HepG2 (cell line): Measurements from ENCODE around the gene FPGS. TPM values are rescaled to one million over a fixed set of nuclear protein-coding genes. Genes with fewer than 3 reads are reported as not detected.
A peak's percentile ranks its signal among the peaks of the same experiment; 100 is the strongest.

Source experiments
- ARNT2 ChIP-seq: sonication (generic); formaldehyde crosslinking; IDR thresholded peaks from 2 replicates; pipeline ENCODE4 v1.8.0; 2022; ENCODE audit warnings: mild to moderate bottlenecking, low read depth, missing genetic modification reagents, moderate library complexity
- CHCHD3 ChIP-seq: sonication (generic); formaldehyde crosslinking; IDR thresholded peaks from 2 replicates; pipeline ENCODE4 v1.8.0; 2022; ENCODE audit warnings: mild to moderate bottlenecking, missing genetic modification reagents, moderate library complexity
- HMGA1 ChIP-seq: sonication (generic); formaldehyde crosslinking; conservative IDR thresholded peaks from 2 replicates; pipeline ENCODE4 v1.4.0; 2020; ENCODE audit warnings: missing genetic modification reagents
- HNF4A ChIP-seq: sonication (generic); formaldehyde crosslinking; IDR thresholded peaks from 2 replicates; pipeline ENCODE4 v1.4.0; 2020; ENCODE audit warnings: missing genetic modification reagents
- HNRNPLL ChIP-seq: fragments of 200-400 bp; formaldehyde crosslinking; IDR thresholded peaks from 2 replicates; pipeline ENCODE4 v1.6.1; 2017; ENCODE audit warnings: mild to moderate bottlenecking, low read depth, low read length; ENCODE audit not compliant: poor library complexity, severe bottlenecking
- HOXA7 ChIP-seq: sonication (generic); formaldehyde crosslinking; IDR thresholded peaks from 2 replicates; pipeline ENCODE4 v1.8.1; 2022; ENCODE audit warnings: mild to moderate bottlenecking, missing genetic modification reagents, moderate library complexity
- KMT2B ChIP-seq: IDR thresholded peaks from 2 replicates; pipeline ENCODE4 v1.6.1; 2016; ENCODE audit warnings: missing genetic modification reagents, missing compliant biosample characterization
- MED1 ChIP-seq: sonication (generic); formaldehyde crosslinking; IDR thresholded peaks from 2 replicates; pipeline ENCODE4 v1.4.0; 2020; ENCODE audit warnings: missing genetic modification reagents
- NAIF1 ChIP-seq: sonication (generic); formaldehyde crosslinking; IDR thresholded peaks from 2 replicates; pipeline ENCODE4 v1.5.0; 2020; ENCODE audit warnings: mild to moderate bottlenecking, missing genetic modification reagents, borderline replicate concordance
- NFE2L2 ChIP-seq: fragments of 150-350 bp; IDR thresholded peaks from 2 replicates; pipeline ENCODE4 v1.6.1; 2014; ENCODE audit warnings: low read length
- TMF1 ChIP-seq: sonication (generic); formaldehyde crosslinking; IDR thresholded peaks from 2 replicates; pipeline ENCODE4 v1.8.1; 2022; ENCODE audit warnings: low read depth, missing genetic modification reagents
- YEATS4 ChIP-seq: sonication (generic); formaldehyde crosslinking; IDR thresholded peaks from 2 replicates; pipeline ENCODE4 v1.4.0; 2020; ENCODE audit warnings: missing genetic modification reagents, borderline replicate concordance
- ZFY ChIP-seq: sonication (generic); formaldehyde crosslinking; IDR thresholded peaks from 2 replicates; pipeline ENCODE4 v1.4.0; 2020; ENCODE audit warnings: missing genetic modification reagents
- ZNF441 ChIP-seq: sonication (generic); formaldehyde crosslinking; IDR thresholded peaks from 2 replicates; pipeline ENCODE4 v1.7.0; 2021; ENCODE audit warnings: missing genetic modification reagents, borderline replicate concordance
- ZNF607 ChIP-seq: sonication (generic); formaldehyde crosslinking; IDR thresholded peaks from 2 replicates; pipeline ENCODE4 v1.5.1; 2020; ENCODE audit warnings: missing genetic modification reagents, mild to moderate bottlenecking, borderline replicate concordance
- ZNF772 ChIP-seq: sonication (generic); formaldehyde crosslinking; IDR thresholded peaks from 2 replicates; pipeline ENCODE4 v1.5.0; 2020; ENCODE audit warnings: mild to moderate bottlenecking, missing genetic modification reagents
- polyA plus RNA-seq, 8 experiments: library from polyadenylated mRNA; depleted of rRNA in 3 of 8; stranded (reverse) in 7 of 8; unstranded in 1 of 8; fragments of >200 nt; fragmentation: Illumina TruSeq in 4 of 8; extraction: Trizol in 4 of 8; gene quantifications; 2 replicates each; pipeline versions ENCODE4 v1.2.1 to v1.2.3, GENCODE V29; 2011 to 2016; ENCODE audit warnings: low read depth in 4 of 8, missing spikeins in 1 of 8, mixed read lengths in 1 of 8; ENCODE audit not compliant: insufficient read depth in 1 of 8
- total RNA-seq, 5 experiments: library from RNA; depleted of rRNA; stranded (reverse); fragments of >200 nt; fragmentation: Illumina TruSeq; extraction: Trizol; gene quantifications; 2 replicates each; pipeline ENCODE4 v1.2.3, GENCODE V29; 2016; ENCODE audit warnings: low read depth in 1 of 5
- TF ChIP-seq, protein P1 (sequence below): sonication (generic); IDR thresholded peaks from 2 replicates; pipeline ENCODE4 v1.6.1; 2016; ENCODE audit warnings: low read depth, borderline replicate concordance
- TF ChIP-seq, protein P2 (sequence below): sonication (generic); formaldehyde crosslinking; IDR thresholded peaks from 2 replicates; pipeline ENCODE4 v1.4.0; 2020; ENCODE audit warnings: missing genetic modification reagents, mild to moderate bottlenecking, borderline replicate concordance
- TF ChIP-seq, protein P3 (sequence below): sonication (generic); formaldehyde crosslinking; IDR thresholded peaks from 2 replicates; pipeline ENCODE4 v1.5.1; 2020; ENCODE audit warnings: missing genetic modification reagents, mild to moderate bottlenecking, borderline replicate concordance
- TF ChIP-seq, protein P4 (sequence below): sonication (generic); formaldehyde crosslinking; IDR thresholded peaks from 2 replicates; pipeline ENCODE4 v1.4.0; 2020; ENCODE audit warnings: mild to moderate bottlenecking, low read depth, missing genetic modification reagents
- TF ChIP-seq, protein P5 (sequence below): IDR thresholded peaks from 2 replicates; pipeline ENCODE4 v1.6.1; 2012; ENCODE audit warnings: inconsistent platforms

Gene FPGS
- total and polyA plus RNA-seq, 2 of the 13 experiments (the other 11 are each of a cell fraction or from before 2014, with no cell fraction given), result 35.6 to 36.8 TPM

DNA sequence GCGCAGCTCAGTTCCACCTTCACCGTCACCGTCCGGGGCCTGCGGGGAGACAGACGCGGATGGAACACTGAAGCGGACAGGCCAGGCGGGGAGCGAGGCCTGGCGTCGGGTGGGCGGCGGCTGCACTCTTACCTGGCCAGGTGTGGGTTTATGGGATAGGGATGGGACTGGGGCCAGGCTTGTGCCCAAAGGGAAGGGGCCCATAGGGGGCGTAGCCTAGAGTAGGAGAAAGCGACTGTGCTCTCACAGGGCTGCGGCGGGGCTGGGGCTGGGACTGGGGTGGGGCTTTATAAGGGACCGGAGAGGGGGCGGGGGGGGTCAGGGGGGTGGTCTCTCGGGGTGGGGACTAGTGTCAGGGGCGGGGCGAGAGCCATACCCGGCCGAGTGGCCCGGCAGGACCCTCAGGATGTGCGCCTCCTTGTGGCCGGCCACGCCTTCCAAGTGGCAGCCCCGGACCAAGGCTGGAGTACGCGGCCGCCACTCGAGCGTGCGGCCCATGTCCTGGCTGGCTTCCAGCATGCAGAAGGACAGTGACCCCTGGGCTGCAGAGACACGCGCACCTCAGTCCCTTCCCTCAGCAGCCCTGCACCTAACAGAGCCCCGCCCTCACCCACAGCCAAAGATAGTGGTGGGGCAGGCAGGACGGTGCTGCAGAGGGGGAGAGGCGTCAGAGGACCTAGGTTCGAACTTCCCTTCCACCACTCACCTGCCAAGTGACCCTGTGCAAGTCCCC is 22.8 kb downstream of the FPGS start (continued):
- TF ChIP-seq NAIF1 (CRISPR knock-in tag) (no peak), ZNF607 (CRISPR knock-in tag) (no peak), YEATS4 (CRISPR knock-in tag) (peak; percentile 63), KMT2B (CRISPR knock-in tag) (no peak), HNRNPLL (peak; percentile 30), ZFY (CRISPR knock-in tag) (peak; percentile 65), NFE2L2 (no peak), HMGA1 (CRISPR knock-in tag) (no peak), CHCHD3 (no peak), ARNT2 (CRISPR knock-in tag) (0 out of 2 replicates have a peak, but pooled peaks have one; percentile 33), ZNF441 (CRISPR knock-in tag) (peak; percentile 68; the same call in 1 of the 2 replicates), TMF1 (CRISPR knock-in tag) (no peak), HOXA7 (CRISPR knock-in tag) (no peak), HNF4A (CRISPR knock-in tag) (peak; percentile 50), MED1 (peak; percentile 69), ZNF772 (CRISPR knock-in tag) (peak; percentile 57; the same call in 1 of the 2 replicates)
- TF ChIP-seq, protein P1, sequence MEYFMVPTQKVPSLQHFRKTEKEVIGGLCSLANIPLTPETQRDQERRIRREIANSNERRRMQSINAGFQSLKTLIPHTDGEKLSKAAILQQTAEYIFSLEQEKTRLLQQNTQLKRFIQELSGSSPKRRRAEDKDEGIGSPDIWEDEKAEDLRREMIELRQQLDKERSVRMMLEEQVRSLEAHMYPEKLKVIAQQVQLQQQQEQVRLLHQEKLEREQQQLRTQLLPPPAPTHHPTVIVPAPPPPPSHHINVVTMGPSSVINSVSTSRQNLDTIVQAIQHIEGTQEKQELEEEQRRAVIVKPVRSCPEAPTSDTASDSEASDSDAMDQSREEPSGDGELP, result peak; percentile 13; the same call in 1 of the 2 replicates
- TF ChIP-seq, protein P2, sequence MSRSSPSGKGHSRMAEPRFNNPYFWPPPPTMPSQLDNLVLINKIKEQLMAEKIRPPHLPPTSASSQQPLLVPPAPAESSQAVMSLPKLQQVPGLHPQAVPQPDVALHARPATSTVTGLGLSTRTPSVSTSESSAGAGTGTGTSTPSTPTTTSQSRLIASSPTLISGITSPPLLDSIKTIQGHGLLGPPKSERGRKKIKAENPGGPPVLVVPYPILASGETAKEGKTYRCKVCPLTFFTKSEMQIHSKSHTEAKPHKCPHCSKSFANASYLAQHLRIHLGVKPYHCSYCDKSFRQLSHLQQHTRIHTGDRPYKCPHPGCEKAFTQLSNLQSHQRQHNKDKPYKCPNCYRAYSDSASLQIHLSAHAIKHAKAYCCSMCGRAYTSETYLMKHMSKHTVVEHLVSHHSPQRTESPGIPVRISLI, result peak; percentile 44
- TF ChIP-seq, protein P3, sequence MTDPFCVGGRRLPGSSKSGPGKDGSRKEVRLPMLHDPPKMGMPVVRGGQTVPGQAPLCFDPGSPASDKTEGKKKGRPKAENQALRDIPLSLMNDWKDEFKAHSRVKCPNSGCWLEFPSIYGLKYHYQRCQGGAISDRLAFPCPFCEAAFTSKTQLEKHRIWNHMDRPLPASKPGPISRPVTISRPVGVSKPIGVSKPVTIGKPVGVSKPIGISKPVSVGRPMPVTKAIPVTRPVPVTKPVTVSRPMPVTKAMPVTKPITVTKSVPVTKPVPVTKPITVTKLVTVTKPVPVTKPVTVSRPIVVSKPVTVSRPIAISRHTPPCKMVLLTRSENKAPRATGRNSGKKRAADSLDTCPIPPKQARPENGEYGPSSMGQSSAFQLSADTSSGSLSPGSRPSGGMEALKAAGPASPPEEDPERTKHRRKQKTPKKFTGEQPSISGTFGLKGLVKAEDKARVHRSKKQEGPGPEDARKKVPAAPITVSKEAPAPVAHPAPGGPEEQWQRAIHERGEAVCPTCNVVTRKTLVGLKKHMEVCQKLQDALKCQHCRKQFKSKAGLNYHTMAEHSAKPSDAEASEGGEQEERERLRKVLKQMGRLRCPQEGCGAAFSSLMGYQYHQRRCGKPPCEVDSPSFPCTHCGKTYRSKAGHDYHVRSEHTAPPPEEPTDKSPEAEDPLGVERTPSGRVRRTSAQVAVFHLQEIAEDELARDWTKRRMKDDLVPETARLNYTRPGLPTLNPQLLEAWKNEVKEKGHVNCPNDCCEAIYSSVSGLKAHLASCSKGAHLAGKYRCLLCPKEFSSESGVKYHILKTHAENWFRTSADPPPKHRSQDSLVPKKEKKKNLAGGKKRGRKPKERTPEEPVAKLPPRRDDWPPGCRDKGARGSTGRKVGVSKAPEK (CRISPR knock-in tag), result no peak
- TF ChIP-seq, protein P4, sequence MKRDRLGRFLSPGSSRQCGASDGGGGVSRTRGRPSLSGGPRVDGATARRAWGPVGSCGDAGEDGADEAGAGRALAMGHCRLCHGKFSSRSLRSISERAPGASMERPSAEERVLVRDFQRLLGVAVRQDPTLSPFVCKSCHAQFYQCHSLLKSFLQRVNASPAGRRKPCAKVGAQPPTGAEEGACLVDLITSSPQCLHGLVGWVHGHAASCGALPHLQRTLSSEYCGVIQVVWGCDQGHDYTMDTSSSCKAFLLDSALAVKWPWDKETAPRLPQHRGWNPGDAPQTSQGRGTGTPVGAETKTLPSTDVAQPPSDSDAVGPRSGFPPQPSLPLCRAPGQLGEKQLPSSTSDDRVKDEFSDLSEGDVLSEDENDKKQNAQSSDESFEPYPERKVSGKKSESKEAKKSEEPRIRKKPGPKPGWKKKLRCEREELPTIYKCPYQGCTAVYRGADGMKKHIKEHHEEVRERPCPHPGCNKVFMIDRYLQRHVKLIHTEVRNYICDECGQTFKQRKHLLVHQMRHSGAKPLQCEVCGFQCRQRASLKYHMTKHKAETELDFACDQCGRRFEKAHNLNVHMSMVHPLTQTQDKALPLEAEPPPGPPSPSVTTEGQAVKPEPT (CRISPR knock-in tag), result peak; percentile 25; the same call in 1 of the 2 replicates
- TF ChIP-seq, protein P5, sequence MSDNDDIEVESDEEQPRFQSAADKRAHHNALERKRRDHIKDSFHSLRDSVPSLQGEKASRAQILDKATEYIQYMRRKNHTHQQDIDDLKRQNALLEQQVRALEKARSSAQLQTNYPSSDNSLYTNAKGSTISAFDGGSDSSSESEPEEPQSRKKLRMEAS, result peak; percentile 79
